Right lobe of liver (tissue), 6 donors: ENCODE data around the gene ZNF804A. TPM values are rescaled to one million over a fixed set of nuclear protein-coding genes. Genes with fewer than 3 reads are reported as not detected.

Experiments used
- ATAC-seq, 4 donors: fragments of 200-7000 bp; cut with Tn5 transposase; one replicate each; pipeline ENCODE4 v1.9.1; 2020; ENCODE audit warnings: mild to moderate bottlenecking in 4 of 4, moderate library complexity in 4 of 4
- DNase-seq, 3 donors: peaks; one replicate each; pipeline ENCODE4 v3.0.0-alpha.2; 2020
- H3K27ac ChIP-seq, 3 donors: fragments of 200-600 bp; one replicate each; pipeline ENCODE4 v1.8.0; 2022
- H3K27me3 ChIP-seq, 2 donors: fragments of 200-600 bp; one replicate each; pipeline ENCODE4 v1.8.0; 2022
- H3K36me3 ChIP-seq, 4 donors: fragments of 200-600 bp; sonication (generic) in 1 of 4; one replicate each; pipeline versions ENCODE4 v1.5.1 to v1.8.0; 2017 to 2022; ENCODE audit warnings: control low read depth in 1 of 4
- H3K4me1 ChIP-seq, 4 donors: fragments of 200-600 bp; sonication (generic) in 1 of 4; one replicate each; pipeline versions ENCODE4 v1.5.1 to v1.8.0; 2017 to 2022; ENCODE audit warnings: control low read depth in 1 of 4
- H3K4me3 ChIP-seq, 3 donors: fragments of 200-600 bp; one replicate each; pipeline ENCODE4 v1.8.0; 2022
- H3K9me3 ChIP-seq, 4 donors: fragments of 200-600 bp; sonication (generic) in 1 of 4; one replicate each; pipeline versions ENCODE4 v1.5.1 to v1.8.0; 2017 to 2022; ENCODE audit warnings: control low read depth in 1 of 4
- CTCF ChIP-seq, 4 donors: fragments of 200-600 bp in 3 of 4; fragments of 450-650 bp in 1 of 4; IDR thresholded peaks; one replicate each; pipeline versions ENCODE4 v1.5.1 to v1.8.0; 2016 to 2022; ENCODE audit warnings: antibody characterized with exemption in 4 of 4, mild to moderate bottlenecking in 2 of 4
- POLR2A ChIP-seq: fragments of 450-650 bp; IDR thresholded peaks from one replicate; pipeline ENCODE4 v1.6.1; 2017; ENCODE audit warnings: antibody characterized with exemption, mild to moderate bottlenecking
- WGBS: methylation state at CpG from one replicate; pipeline ENCODE4 v1.1.6; 2018; ENCODE audit warnings: low coverage, low lambda C conversion rate; ENCODE audit not compliant: insufficient coverage; ENCODE audit errors: missing lambda C conversion rate; 5-methylcytosine and 5-hydroxymethylcytosine counted together
- intact Hi-C, 2 donors: fragments of 100-400 bp; cut with DNase I; formaldehyde crosslinking; loops; one replicate each; pipeline versions ENCODE4 v1.11.2 to v1.14.1; 2022
- total RNA-seq, 6 experiments: library from RNA; depleted of rRNA in 2 of 6; stranded (reverse); fragments of >200 nt in 2 of 6; fragmentation: NEBNext Ultra II Directional in 3 of 6; extraction: Animal tissue kit (Norgen Biotek cat#: 25700) in 3 of 6; gene quantifications; one replicate each; pipeline versions ENCODE4 v1.1.0 to v1.2.4, GENCODE V29; 2016 to 2023
- donor health status: DM: no; HTN: yes; CAD: no.
- donor health status: DM: no; HTN: no; CAD: no.
- donor health status: DM: no; HTN: no; CAD: no.
- donor health status: DM: no; HTN: yes; CAD: no.
- donor health status: DM: no; HTN: yes; CAD: no.

The ZNF804A gene
- total RNA-seq, 6 experiments from 2014 or later, result 0.06 to 0.30 (median 0.20) TPM; not detected in 3

DNA sequence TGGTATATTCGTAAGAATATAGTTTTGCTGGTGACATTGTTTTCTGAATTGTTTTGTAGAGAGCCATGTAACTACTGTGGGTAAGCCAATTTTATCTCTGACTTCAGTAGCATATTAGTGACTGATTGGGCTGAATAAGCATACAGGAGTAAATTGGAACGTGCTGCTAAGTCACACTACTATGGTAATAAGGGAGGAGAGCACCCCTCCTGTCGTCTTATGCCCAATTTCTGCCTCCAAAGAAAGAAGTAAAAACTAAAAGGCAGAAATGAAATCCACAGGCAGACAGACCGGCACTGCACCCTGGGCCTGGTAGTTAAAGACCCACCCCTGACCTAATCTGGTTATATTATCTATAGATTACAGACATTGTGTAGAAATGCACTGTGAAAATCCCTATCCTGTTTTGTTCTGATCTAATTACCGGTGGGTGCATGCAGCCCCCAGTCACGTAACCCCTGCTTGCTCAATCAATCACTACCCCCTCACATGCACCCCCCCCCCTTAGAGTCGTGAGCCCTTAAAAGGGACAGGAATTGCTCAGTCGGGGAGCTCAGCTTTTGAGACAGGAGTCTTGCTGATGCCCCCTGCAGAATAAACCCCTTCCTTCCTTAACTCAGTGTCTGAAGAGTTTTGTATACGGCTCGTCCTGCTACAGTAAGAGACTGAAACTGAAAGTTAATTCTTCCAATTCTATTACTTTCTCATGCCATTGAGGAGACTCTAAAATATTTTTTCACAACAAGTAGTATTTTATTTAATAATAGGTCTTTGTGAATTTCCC, 167.0 kb downstream of the ZNF804A start:
- 30% methylated on average over 8 of the region's 10 CpGs for WGBS
- H3K36me3 ChIP-seq, result no peaks in the 10 kb centered on the region
- DNase-seq (no peak), ATAC-seq (peak; percentile 66 to 79 (median 70))
- H3K4me3 ChIP-seq, result peak overlapping the region; percentile 2 to 35 (median 32)
- H3K27ac ChIP-seq, result no peak overlapping the region
- H3K9me3 ChIP-seq, result no peaks in the 10 kb centered on the region
- intact Hi-C loops, result no loop called here
- H3K4me1 ChIP-seq, result no peaks in the 10 kb centered on the region
- no peaks in the 10 kb centered on the region for H3K27me3 ChIP-seq
- TF ChIP-seq POLR2A (no peak), CTCF (IDR thresholded peaks at IDR 0.05) (no peak)

DNA sequence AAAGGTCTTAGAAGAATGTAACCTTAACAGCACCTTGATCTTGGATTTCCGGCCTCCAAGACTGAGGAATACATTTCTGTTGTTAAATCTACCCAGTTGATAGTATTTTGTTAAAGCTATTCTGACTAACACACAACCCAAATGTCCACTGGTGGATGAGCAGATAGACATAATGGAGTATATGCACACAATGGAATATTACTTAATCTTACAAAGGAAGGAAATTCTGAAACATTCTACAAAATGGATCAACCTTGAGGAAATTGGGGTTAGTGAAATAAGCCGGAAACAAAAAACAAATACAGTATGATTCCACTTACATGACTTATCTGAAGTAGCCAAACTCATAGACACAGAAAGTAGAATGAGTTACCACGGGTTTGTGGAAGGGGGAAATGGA, 168.7 kb downstream of the ZNF804A start:
- Histone ChIP-seq H3K4me1 (no peaks in the 10 kb centered on the region), H3K27me3 (no peaks in the 10 kb centered on the region), H3K27ac (no peak overlapping the region), H3K4me3 (no peak overlapping the region), H3K9me3 (no peaks in the 10 kb centered on the region), H3K36me3 (no peaks in the 10 kb centered on the region)
- WGBS, result 39% methylated on average over 3 of the region's 3 CpGs
- intact Hi-C loops, result no loop called here
- DNase-seq (no peak), ATAC-seq (no peak)
- no peak for TF ChIP-seq CTCF (IDR thresholded peaks at IDR 0.05)
- no peak for TF ChIP-seq POLR2A

DNA sequence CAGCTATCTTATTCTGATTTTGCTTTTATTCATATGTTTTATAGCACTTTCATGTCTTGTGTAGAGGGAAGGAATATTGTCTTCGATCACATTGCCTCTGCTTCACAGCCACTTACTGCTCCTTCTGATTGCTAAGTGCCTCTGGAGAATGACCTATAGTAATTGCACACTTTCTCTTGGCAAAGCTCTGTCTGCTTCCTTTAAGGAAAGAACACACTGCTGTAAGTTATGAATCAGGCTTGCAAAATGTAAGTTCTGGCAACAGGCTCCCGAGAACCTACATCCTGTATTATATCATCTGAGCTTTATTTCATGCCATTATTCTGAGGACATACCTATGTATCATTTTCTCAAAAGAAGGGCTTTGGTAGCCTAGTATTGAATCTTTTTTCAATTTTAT, 170.7 kb downstream of the ZNF804A start:
- 35% methylated on average over 2 of the region's 2 CpGs for WGBS
- no peak overlapping the region for H3K4me3 ChIP-seq
- H3K27me3 ChIP-seq, result no peaks in the 10 kb centered on the region
- ATAC-seq (no peak), DNase-seq (no peak)
- TF ChIP-seq POLR2A (no peak), CTCF (IDR thresholded peaks at IDR 0.05) (no peak)
- no peaks in the 10 kb centered on the region for H3K4me1 ChIP-seq
- intact Hi-C loops, result no loop called here
- H3K27ac ChIP-seq, result no peak overlapping the region
- no peaks in the 10 kb centered on the region for H3K9me3 ChIP-seq
- H3K36me3 ChIP-seq, result no peaks in the 10 kb centered on the region

DNA sequence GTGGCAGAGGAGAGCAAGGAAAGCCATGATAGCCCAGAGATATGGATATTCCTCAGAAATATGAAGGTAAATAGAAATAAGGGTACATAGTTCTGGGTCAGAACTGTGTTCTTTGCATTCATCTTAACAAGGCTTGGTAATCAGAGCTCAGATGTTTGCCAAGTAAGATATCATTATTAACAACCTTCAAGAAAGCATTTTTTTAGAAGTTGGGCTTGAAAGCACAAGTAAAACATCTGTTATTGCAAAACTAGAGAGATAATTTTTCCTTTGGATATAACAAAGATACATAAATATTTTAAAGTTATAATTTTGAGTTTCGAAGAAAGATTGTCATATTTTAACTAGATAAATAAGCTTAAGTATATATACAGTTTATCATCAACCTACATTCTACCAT, 171.4 kb downstream of the ZNF804A start:
- no peak overlapping the region for H3K27ac ChIP-seq
- no peaks in the 10 kb centered on the region for H3K27me3 ChIP-seq
- no peak overlapping the region for H3K4me3 ChIP-seq
- no peaks in the 10 kb centered on the region for H3K36me3 ChIP-seq
- no peak for DNase-seq
- 38% methylated on average over 1 of the region's 1 CpG for WGBS
- no peaks in the 10 kb centered on the region for H3K4me1 ChIP-seq
- ATAC-seq, result no peak
- intact Hi-C loops, result no loop called here
- TF ChIP-seq POLR2A (no peak), CTCF (IDR thresholded peaks at IDR 0.05) (no peak)
- no peaks in the 10 kb centered on the region for H3K9me3 ChIP-seq
